ENCODE data around the gene PPP2R5C. TPM values are rescaled to one million over a fixed set of nuclear protein-coding genes. Genes with fewer than 3 reads are reported as not detected.
"Not testable (repeated sequence)": the region's sequence is repeated elsewhere in the genome, so short reads cannot be mapped to it uniquely, and the experiment has no call there.

The PPP2R5C gene
- total RNA-seq, result 100 to 1,000 TPM in 2 of 3 donors, 10 to 100 TPM in 1; 90.5 to 105 (median 102) TPM

GRCh38 chr14:101761032-101761880 is at the start of gene PPP2R5C:
TSS of gene PPP2R5C (plus strand) at chr14:101761709. CDS start at chr14:101761894, 185 bp downstream.
- Histone ChIP-seq H3K4me3 (peak within 1 kb of the TSS; percentile 82 to 98 (median 91)), H3K9me3 (no peaks in the 10 kb centered on the region), H3K27ac (peak within 1 kb of the TSS; percentile 88 to 95), H3K27me3 (no peaks in the 10 kb centered on the region), H3K36me3 (no peaks in the 10 kb centered on the region), H3K4me1 (no peaks in the 10 kb centered on the region)
- TF ChIP-seq POLR2A (IDR thresholded peaks at IDR 0.05) (no peak), POLR2AphosphoS5 (IDR thresholded peaks at IDR 0.05) (peak; percentile 45 to 75 (median 74))
- TF ChIP-seq, protein P1, sequence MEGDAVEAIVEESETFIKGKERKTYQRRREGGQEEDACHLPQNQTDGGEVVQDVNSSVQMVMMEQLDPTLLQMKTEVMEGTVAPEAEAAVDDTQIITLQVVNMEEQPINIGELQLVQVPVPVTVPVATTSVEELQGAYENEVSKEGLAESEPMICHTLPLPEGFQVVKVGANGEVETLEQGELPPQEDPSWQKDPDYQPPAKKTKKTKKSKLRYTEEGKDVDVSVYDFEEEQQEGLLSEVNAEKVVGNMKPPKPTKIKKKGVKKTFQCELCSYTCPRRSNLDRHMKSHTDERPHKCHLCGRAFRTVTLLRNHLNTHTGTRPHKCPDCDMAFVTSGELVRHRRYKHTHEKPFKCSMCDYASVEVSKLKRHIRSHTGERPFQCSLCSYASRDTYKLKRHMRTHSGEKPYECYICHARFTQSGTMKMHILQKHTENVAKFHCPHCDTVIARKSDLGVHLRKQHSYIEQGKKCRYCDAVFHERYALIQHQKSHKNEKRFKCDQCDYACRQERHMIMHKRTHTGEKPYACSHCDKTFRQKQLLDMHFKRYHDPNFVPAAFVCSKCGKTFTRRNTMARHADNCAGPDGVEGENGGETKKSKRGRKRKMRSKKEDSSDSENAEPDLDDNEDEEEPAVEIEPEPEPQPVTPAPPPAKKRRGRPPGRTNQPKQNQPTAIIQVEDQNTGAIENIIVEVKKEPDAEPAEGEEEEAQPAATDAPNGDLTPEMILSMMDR (IDR thresholded peaks at IDR 0.05), result peak in 1 of 3 donors; percentile 13
- intact Hi-C loops (cut with DNase I; ENCODE audit: low total_unique reads), result no loop called here
- DNase-seq (ENCODE audit: low spot score in 2 of 2), result peak; percentile 84 to 89

- H3K36me3 ChIP-seq; H3K27ac ChIP-seq; intact Hi-C loops (cut with DNase I; ENCODE audit: low total_unique reads); H3K27me3 ChIP-seq; H3K4me1 ChIP-seq; H3K9me3 ChIP-seq; H3K4me3 ChIP-seq; DNase-seq (ENCODE audit: low spot score in 2 of 2): not testable (repeated sequence)
Measured at GRCh38 chr14:101711857-101712233, 49.7 kb upstream of the PPP2R5C start.

- H3K36me3 ChIP-seq; H3K27me3 ChIP-seq; DNase-seq (ENCODE audit: low spot score in 2 of 2); H3K4me3 ChIP-seq; H3K4me1 ChIP-seq; intact Hi-C loops (cut with DNase I; ENCODE audit: low total_unique reads); H3K27ac ChIP-seq; H3K9me3 ChIP-seq: not testable (repeated sequence)
Measured at GRCh38 chr14:101712341-101712740, 49.2 kb upstream of the PPP2R5C start.

- H3K27me3 ChIP-seq; H3K36me3 ChIP-seq; H3K4me1 ChIP-seq; H3K9me3 ChIP-seq; H3K27ac ChIP-seq; H3K4me3 ChIP-seq; intact Hi-C loops (cut with DNase I; ENCODE audit: low total_unique reads): not testable (repeated sequence)
- peak in 1 of 2 donors; percentile 4 for DNase-seq (ENCODE audit: low spot score in 2 of 2)
Measured at GRCh38 chr14:101713091-101713490, 48.4 kb upstream of the PPP2R5C start.

GRCh38 chr14:101713621-101714349 is 47.7 kb upstream of the PPP2R5C start:
- Histone ChIP-seq H3K9me3 (no peaks in the 10 kb centered on the region), H3K27me3 (no peaks in the 10 kb centered on the region), H3K4me1 (no peaks in the 10 kb centered on the region), H3K36me3 (no peaks in the 10 kb centered on the region), H3K27ac (no peak overlapping the region), H3K4me3 (no peak overlapping the region)
- TF ChIP-seq, protein P1 (IDR thresholded peaks at IDR 0.05), result no peak
- TF ChIP-seq POLR2A (IDR thresholded peaks at IDR 0.05) (no peak), POLR2AphosphoS5 (IDR thresholded peaks at IDR 0.05) (no peak)
- no peak for DNase-seq (ENCODE audit: low spot score in 2 of 2)
- intact Hi-C loops (cut with DNase I; ENCODE audit: low total_unique reads), result no loop called here

- Histone ChIP-seq H3K9me3 (no peaks in the 10 kb centered on the region), H3K36me3 (no peaks in the 10 kb centered on the region), H3K27me3 (no peaks in the 10 kb centered on the region), H3K4me1 (no peaks in the 10 kb centered on the region), H3K4me3 (no peak overlapping the region), H3K27ac (no peak overlapping the region)
- intact Hi-C loops (cut with DNase I; ENCODE audit: low total_unique reads), result no loop called here
- TF ChIP-seq POLR2A (IDR thresholded peaks at IDR 0.05), result no peak
- no peak for TF ChIP-seq POLR2AphosphoS5 (IDR thresholded peaks at IDR 0.05)
- TF ChIP-seq, protein P1 (IDR thresholded peaks at IDR 0.05), result no peak
- no peak for DNase-seq (ENCODE audit: low spot score in 2 of 2)
Measured at GRCh38 chr14:101714394-101714793, 47.1 kb upstream of the PPP2R5C start.
